Coronary artery (tissue), 2 donors: Measurements from ENCODE around the gene GDF2.

Experiments
- DNase-seq: peaks from one replicate; pipeline ENCODE4 v3.0.0-alpha.2; 2017; ENCODE audit warnings: low spot score
- H3K27ac ChIP-seq, 2 donors: fragments of 200-600 bp; sonication (generic); one replicate each; pipeline ENCODE4 v1.5.1; 2016 to 2019
- H3K4me3 ChIP-seq: fragments of 200-600 bp; sonication (generic); 2 replicates; pipeline ENCODE4 v1.5.1; 2016; ENCODE audit warnings: mild to moderate bottlenecking, moderate library complexity
- CTCF ChIP-seq: fragments of 200-600 bp; sonication (generic); IDR thresholded peaks from one replicate; pipeline ENCODE4 v1.5.1; 2019; ENCODE audit warnings: antibody characterized with exemption

GDF2 gene

GRCh38 chr10:47306387-47307210 is 15.7 kb upstream of the GDF2 start:
- no peak for TF ChIP-seq CTCF
- no peak for DNase-seq
- Histone ChIP-seq H3K4me3 (no peak overlapping the region), H3K27ac (no peak overlapping the region)

GRCh38 chr10:47307381-47307780 is 14.9 kb upstream of the GDF2 start:
- no peak for TF ChIP-seq CTCF
- no peak overlapping the region for H3K4me3 ChIP-seq
- no peak for DNase-seq
- no peak overlapping the region for H3K27ac ChIP-seq

- Histone ChIP-seq H3K4me3 (no peak overlapping the region), H3K27ac (no peak overlapping the region)
- no peak for TF ChIP-seq CTCF
- no peak for DNase-seq
Measured at GRCh38 chr10:47308775-47309174, 13.5 kb upstream of the GDF2 start.

- Histone ChIP-seq H3K4me3 (no peak overlapping the region), H3K27ac (no peak overlapping the region)
- TF ChIP-seq CTCF = no peak
- no peak for DNase-seq
Measured at GRCh38 chr10:47309408-47310089, 12.7 kb upstream of the GDF2 start.

- Histone ChIP-seq H3K27ac (no peak overlapping the region), H3K4me3 (no peak overlapping the region)
- TF ChIP-seq CTCF = no peak
- DNase-seq = no peak
Measured at GRCh38 chr10:47310090-47310505, 12.2 kb upstream of the GDF2 start.

- Histone ChIP-seq H3K27ac (no peak overlapping the region), H3K4me3 (no peak overlapping the region)
- no peak for DNase-seq
- no peak for TF ChIP-seq CTCF
Measured at GRCh38 chr10:47311193-47311931, 10.9 kb upstream of the GDF2 start.
